ENCODE data around the gene GJA5.

The GJA5 gene

GRCh38 chr1:147798731-147799130 is 38.3 kb upstream of the GJA5 start:
- DNase-seq (ENCODE audit: low spot score): no peak
- no peak overlapping the region for H3K27ac ChIP-seq
- TF ChIP-seq CTCF (IDR thresholded peaks at IDR 0.05): no peak
- H3K4me3 ChIP-seq: no peak overlapping the region

- no peak overlapping the region for H3K27ac ChIP-seq
- no peak for TF ChIP-seq CTCF (IDR thresholded peaks at IDR 0.05)
- no peak for DNase-seq (ENCODE audit: low spot score)
- H3K4me3 ChIP-seq: no peak overlapping the region
Observed at GRCh38 chr1:147794570-147794969, 34.2 kb upstream of the GJA5 start.

- DNase-seq (ENCODE audit: low spot score): no peak
- H3K27ac ChIP-seq: no peak overlapping the region
- no peak overlapping the region for H3K4me3 ChIP-seq
- TF ChIP-seq CTCF (IDR thresholded peaks at IDR 0.05): no peak
Observed at GRCh38 chr1:147791876-147792275, 31.5 kb upstream of the GJA5 start.

GRCh38 chr1:147787765-147788164 is 27.4 kb upstream of the GJA5 start:
- no peak for DNase-seq (ENCODE audit: low spot score)
- Histone ChIP-seq H3K4me3 (no peak overlapping the region), H3K27ac (no peak overlapping the region)
- no peak for TF ChIP-seq CTCF (IDR thresholded peaks at IDR 0.05)

GRCh38 chr1:147786536-147786935 is 26.1 kb upstream of the GJA5 start:
- no peak for DNase-seq (ENCODE audit: low spot score)
- H3K27ac ChIP-seq: no peak overlapping the region
- no peak overlapping the region for H3K4me3 ChIP-seq
- no peak for TF ChIP-seq CTCF (IDR thresholded peaks at IDR 0.05)

- H3K27ac ChIP-seq: no peak overlapping the region
- no peak for DNase-seq (ENCODE audit: low spot score)
- TF ChIP-seq CTCF (IDR thresholded peaks at IDR 0.05): no peak
- no peak overlapping the region for H3K4me3 ChIP-seq
Observed at GRCh38 chr1:147785794-147786506, 25.5 kb upstream of the GJA5 start.

- no peak for TF ChIP-seq CTCF (IDR thresholded peaks at IDR 0.05)
- H3K27ac ChIP-seq: no peak overlapping the region
- no peak for DNase-seq (ENCODE audit: low spot score)
- no peak overlapping the region for H3K4me3 ChIP-seq
Observed at GRCh38 chr1:147784941-147785340, 24.5 kb upstream of the GJA5 start.

All from coronary artery (tissue), 2 donors.